ENCODE data around the gene SPHK2. TPM values are rescaled to one million over a fixed set of nuclear protein-coding genes. Genes with fewer than 3 reads are reported as not detected.

SPHK2 gene
- polyA plus RNA-seq, 3 donors, result 8.5 to 9.4 (median 9.1) TPM

DNA sequence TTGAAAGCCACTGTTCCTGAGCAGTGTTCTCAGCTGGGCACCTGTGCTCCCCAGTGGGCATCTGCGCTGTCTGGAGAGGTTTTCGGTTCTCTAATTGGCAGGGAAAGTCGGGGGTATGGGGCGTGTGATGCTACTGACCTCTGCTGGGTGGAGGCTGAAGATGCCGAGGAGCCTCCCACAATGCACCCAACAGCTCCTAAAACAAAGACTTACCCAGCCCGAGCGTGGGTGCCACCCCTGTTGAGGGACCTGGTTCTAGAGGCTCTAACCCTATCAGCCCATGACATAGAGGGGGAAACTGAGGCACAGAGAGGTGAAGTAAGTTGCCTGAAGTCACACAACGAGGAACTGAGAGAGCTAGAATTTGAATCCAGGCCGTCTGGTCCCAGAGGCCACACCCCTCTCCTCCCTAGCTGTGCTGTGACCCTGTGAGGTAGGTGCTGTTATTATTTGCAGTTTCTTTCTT, 10.5 kb upstream of the SPHK2 start:
- H3K36me3 Mint-ChIP-seq, result peaks cover 0 to under 1% of the 10 kb centered on the region in 2 donors
- peak overlapping the region; percentile 21 for H3K9ac ChIP-seq (ENCODE audit: insufficient read depth, low read length, poor library complexity, severe bottlenecking)
- intact Hi-C loops (cut with micrococcal nuclease), result loop anchor here in 1 of 2 donors (2.0 kb wide), 1 partner anchor 120 kb away; no protein-coding TSS in a partner anchor
- TF ChIP-seq CTCF (IDR thresholded peaks at IDR 0.05), result peak; percentile 70
- peak; percentile 47 to 72 (median 55) for DNase-seq
- H3K79me2 ChIP-seq (ENCODE audit: insufficient read depth, low read length), result no peaks in the 10 kb centered on the region
- H3K9me3 Mint-ChIP-seq, result peaks cover 0 to under 1% (median 0%) of the 10 kb centered on the region in 7 donors
- peaks cover 3 to 7% of the 10 kb centered on the region in 2 donors for H3K4me1 ChIP-seq (ENCODE audit: control insufficient read depth in 1 of 2, insufficient read depth in 2 of 2, low read length in 2 of 2)
- no CpG with 5 or more reads among the region's 9 CpGs for WGBS (ENCODE audit: insufficient coverage)
- H2AFZ ChIP-seq (ENCODE audit: insufficient read depth, low read depth, low read length, poor library complexity, severe bottlenecking), result peak overlapping the region; percentile 70
- no peaks in the 10 kb centered on the region for H4K20me1 ChIP-seq (ENCODE audit: insufficient read depth, low read length)
- no peaks in the 10 kb centered on the region for H3K36me3 ChIP-seq (replicated peaks in 1 of 2; ENCODE audit: control insufficient read depth in 1 of 2, insufficient read depth in 2 of 2, low read length in 2 of 2)
- peaks cover 3 to 5% (median 4%) of the 10 kb centered on the region in 3 donors for H3K27me3 Mint-ChIP-seq (ENCODE audit: low read depth in 3 of 3)
- peak overlapping the region; percentile 65 to 83 for H3K4me3 Mint-ChIP-seq
- peak overlapping the region in 1 of 3 experiments; percentile 48 for H3K4me3 ChIP-seq (replicated peaks in 1 of 3; ENCODE audit: low read depth in 2 of 3, low read length in 3 of 3)
- no peaks in the 10 kb centered on the region for H3K27me3 ChIP-seq (ENCODE audit: control insufficient read depth in 2 of 2, insufficient read depth in 2 of 2, low read length in 2 of 2)
- peak overlapping the region in 2 of 7 donors; percentile 30 to 52 for H3K27ac Mint-ChIP-seq
- H3K4me2 ChIP-seq (replicated peaks; ENCODE audit: extremely low read depth, low read length, poor library complexity, severe bottlenecking), result peak overlapping the region; percentile 53
- no peak overlapping the region for H3K27ac ChIP-seq (ENCODE audit: low read depth in 1 of 2, low read length in 2 of 2)
- no peaks in the 10 kb centered on the region for H3K9me3 ChIP-seq (replicated peaks in 1 of 2; ENCODE audit: control insufficient read depth in 1 of 2, insufficient read depth in 1 of 2, low read length in 2 of 2)
- peaks cover 5% of the 10 kb centered on the region for H3K4me1 Mint-ChIP-seq

DNA sequence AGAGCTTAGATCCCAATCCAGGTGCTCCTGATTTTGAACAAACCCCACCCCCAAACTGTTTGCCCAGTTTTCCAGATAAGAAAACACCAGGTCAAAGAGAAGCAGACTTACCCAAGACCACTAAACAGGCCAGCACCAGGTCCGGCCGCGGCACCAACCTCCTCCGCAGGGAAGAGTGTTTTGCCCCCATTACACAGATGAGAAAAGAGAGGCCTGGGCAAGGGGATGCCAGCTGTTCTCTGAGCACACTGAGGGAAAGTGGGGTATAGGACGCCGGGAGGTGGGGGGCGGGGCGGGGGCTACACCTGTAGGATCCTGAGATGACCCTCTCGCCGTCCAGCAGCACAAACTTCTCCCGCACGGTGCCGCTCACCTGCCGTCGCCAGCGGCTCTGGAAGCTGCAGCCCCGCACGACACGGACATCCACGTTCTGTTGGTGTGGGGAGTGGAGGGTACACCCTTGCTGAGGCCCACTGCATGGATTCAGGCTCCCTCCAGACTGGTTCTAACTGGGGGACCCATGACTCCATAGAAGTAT, 9.7 kb upstream of the SPHK2 start:
- H3K36me3 Mint-ChIP-seq, result peaks cover 2 to 3% of the 10 kb centered on the region in 2 donors
- Histone ChIP-seq H3K4me3 (replicated peaks in 1 of 3; ENCODE audit: low read depth in 2 of 3, low read length in 3 of 3) (no peak overlapping the region), H3K27me3 (ENCODE audit: control insufficient read depth in 2 of 2, insufficient read depth in 2 of 2, low read length in 2 of 2) (no peaks in the 10 kb centered on the region), H3K79me2 (ENCODE audit: insufficient read depth, low read length) (no peaks in the 10 kb centered on the region), H3K27ac (ENCODE audit: low read depth in 1 of 2, low read length in 2 of 2) (no peak overlapping the region), H3K9ac (ENCODE audit: insufficient read depth, low read length, poor library complexity, severe bottlenecking) (no peak overlapping the region), H3K4me2 (replicated peaks; ENCODE audit: extremely low read depth, low read length, poor library complexity, severe bottlenecking) (no peak overlapping the region), H3K4me1 (ENCODE audit: control insufficient read depth in 1 of 2, insufficient read depth in 2 of 2, low read length in 2 of 2) (peaks cover 3 to 7% of the 10 kb centered on the region in 2 donors), H3K9me3 (replicated peaks in 1 of 2; ENCODE audit: control insufficient read depth in 1 of 2, insufficient read depth in 1 of 2, low read length in 2 of 2) (no peaks in the 10 kb centered on the region), H2AFZ (ENCODE audit: insufficient read depth, low read depth, low read length, poor library complexity, severe bottlenecking) (no peak overlapping the region), H4K20me1 (ENCODE audit: insufficient read depth, low read length) (peaks cover 4% of the 10 kb centered on the region), H3K36me3 (replicated peaks in 1 of 2; ENCODE audit: control insufficient read depth in 1 of 2, insufficient read depth in 2 of 2, low read length in 2 of 2) (no peaks in the 10 kb centered on the region)
- intact Hi-C loops (cut with micrococcal nuclease), result loop anchor here in 1 of 2 donors (2.0 kb wide), 1 partner anchor 121 kb away; no protein-coding TSS in a partner anchor
- H3K9me3 Mint-ChIP-seq, result peaks cover 0 to 3% (median 0%) of the 10 kb centered on the region in 7 donors
- WGBS (ENCODE audit: insufficient coverage), result 97% methylated on average over 13 of the region's 20 CpGs
- H3K27ac Mint-ChIP-seq, result no peak overlapping the region
- H3K27me3 Mint-ChIP-seq (ENCODE audit: low read depth in 3 of 3), result peaks cover 3 to 5% (median 4%) of the 10 kb centered on the region in 3 donors
- H3K4me1 Mint-ChIP-seq, result peaks cover 5% of the 10 kb centered on the region
- DNase-seq, result no peak
- H3K4me3 Mint-ChIP-seq, result no peak overlapping the region
- no peak for TF ChIP-seq CTCF (IDR thresholded peaks at IDR 0.05)
